GM19043 (cell line): Measurements from ENCODE around the gene C9orf57.
"Not testable (repeated sequence)": the region's sequence is repeated elsewhere in the genome, so short reads cannot be mapped to it uniquely, and the experiment has no call there.

Source experiments
- ATAC-seq: cut with Tn5 transposase; IDR thresholded peaks from one replicate; pipeline ENCODE4 v1.9.1; 2021; ENCODE audit warnings: low read depth; ENCODE audit not compliant: unreplicated experiment

The C9orf57 gene

GRCh38 chr9:72025906-72026305 is 34.5 kb downstream of the C9orf57 start:
- no peak for ATAC-seq

GRCh38 chr9:72023596-72023995 is 36.8 kb downstream of the C9orf57 start:
- no peak for ATAC-seq

GRCh38 chr9:72022841-72023240 is 37.6 kb downstream of the C9orf57 start:
- ATAC-seq = no peak

GRCh38 chr9:72013292-72013760 is 47.1 kb downstream of the C9orf57 start:
- no peak for ATAC-seq

- no peak for ATAC-seq
Measured at GRCh38 chr9:72012646-72013045, 47.8 kb downstream of the C9orf57 start.

GRCh38 chr9:72007726-72008125 is 52.7 kb downstream of the C9orf57 start:
- not testable (repeated sequence) for ATAC-seq

- ATAC-seq = no peak
Measured at GRCh38 chr9:72006501-72006900, 53.9 kb downstream of the C9orf57 start.

- ATAC-seq = no peak
Measured at GRCh38 chr9:72005451-72005850, 55.0 kb downstream of the C9orf57 start.
